HG03103 (cell line): ENCODE measurements around the gene SOX6.

Source experiments
- ATAC-seq: cut with Tn5 transposase; IDR thresholded peaks from one replicate; pipeline ENCODE4 v1.9.1; 2021; ENCODE audit warnings: low read depth; ENCODE audit not compliant: unreplicated experiment

SOX6 gene

DNA sequence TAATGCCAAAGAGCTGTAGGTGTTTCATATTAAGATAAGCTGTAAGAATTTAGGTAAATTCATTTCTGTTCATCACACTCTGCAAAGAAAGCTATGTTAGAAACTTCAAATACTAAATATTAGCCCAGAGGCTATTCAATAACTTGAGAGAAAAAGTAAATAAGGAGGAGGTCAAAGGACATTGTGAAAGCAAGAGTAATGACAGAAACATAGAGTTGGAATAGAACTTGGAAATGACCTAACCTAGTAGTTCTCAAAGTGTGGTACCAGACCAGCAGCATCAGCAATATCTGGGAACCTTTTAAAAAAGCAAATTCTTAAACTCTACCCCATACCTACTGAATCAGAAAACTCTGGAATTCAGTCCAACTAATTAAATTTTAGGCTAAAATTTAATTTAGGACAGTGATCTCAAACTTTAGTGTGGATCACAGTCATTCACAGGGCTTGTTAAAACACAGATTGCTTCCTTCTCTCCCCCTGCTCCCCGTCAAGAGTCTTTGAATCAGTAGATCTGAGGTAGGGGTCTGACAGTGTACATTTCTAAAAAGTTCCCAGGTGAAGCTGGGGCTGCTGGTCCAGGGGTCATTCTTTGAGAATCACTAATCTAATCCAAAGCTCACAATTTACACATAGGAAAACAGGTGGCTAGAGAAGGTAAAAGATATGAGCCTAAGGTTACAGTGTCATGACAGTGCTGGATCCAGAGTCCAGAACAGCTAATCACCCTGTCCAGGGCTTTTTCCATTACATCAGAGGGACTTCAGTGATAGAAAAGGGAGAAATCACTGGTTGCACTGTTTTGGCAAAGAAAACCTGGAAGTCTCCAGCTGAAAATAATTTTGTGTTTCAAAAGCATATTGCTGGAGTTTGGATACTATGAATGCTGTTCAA, 241.1 kb downstream of the SOX6 start:
- no peak for ATAC-seq

DNA sequence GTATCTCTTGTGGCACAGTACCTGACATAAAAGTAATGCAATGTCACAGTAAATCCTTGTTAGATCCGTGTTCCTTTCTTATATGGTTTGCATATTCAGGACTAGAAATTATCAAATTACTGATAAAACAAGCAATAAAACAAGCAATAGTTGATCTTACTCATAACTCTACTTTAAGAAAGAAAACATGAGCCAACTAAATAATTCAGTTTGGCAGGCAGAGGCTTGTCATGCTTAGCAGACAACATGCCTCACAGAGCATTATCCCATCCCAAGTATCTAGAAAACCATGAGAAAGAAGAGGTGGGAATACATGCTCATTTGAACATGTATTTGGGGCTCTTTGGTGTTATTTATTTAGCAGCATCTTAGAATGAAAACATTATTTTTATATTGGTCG, 241.9 kb downstream of the SOX6 start:
- ATAC-seq: no peak

DNA sequence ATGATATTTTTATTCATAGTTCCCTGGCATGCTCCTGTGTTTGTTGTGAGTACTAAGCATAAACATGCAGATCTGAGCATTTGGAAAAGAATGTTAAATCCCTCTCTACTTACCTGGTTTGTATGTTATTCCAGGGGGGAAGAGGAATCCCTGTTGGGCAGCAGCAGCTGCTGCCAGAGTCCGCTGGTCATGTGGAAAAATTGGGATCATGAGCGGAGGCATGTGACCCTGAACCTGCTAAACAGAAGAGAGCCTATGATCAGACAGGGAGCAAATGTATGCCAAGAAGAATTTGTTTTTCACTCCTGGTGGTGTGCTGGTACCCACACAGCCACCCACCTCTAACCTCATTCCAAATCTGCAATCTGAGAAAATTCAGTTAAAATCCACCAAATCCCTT, 244.7 kb downstream of the SOX6 start:
- ATAC-seq: no peak

DNA sequence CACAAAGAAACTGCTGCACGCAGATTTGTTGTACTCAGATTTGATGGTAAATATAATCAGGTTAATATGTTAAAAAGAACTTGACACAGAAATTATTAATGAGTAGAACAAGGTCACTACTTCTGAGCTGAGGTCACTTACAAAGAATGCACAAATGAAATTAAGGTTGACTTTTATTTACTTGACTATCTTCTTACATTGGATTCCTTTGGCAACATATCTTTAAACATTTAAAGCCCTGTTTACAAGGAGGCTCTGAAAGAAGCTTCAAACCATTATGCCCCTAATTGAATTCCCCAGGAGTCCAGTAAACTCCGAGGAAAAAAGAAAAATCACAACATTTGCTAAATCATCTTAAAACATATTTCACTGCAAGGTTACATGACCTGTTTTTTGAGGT, 245.5 kb downstream of the SOX6 start:
- no peak for ATAC-seq

DNA sequence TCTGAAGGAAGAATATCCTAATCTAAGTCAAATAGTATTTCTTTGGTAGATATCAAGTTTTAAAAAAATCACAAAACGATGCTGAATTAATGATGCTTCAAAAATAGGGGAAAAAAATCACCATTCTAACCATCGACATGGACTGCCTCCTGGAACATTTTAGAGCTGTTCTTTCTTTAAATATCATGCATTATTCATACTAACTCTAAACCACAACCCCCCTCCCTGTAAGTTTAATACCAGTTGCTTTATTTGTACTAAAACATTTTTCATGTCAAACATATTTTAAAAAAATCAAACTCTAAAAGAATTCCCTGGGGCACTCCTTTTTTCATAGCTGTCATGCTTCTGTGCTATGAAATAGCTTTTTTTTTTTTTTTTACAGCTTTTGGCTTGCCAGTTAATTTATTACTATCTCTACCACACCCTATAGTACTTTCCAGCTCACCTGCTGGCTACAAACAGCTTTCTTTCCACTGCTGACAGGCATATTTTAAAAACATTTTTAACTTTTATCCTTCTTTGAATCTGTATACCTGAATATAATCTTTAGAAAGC, 256.9 kb downstream of the SOX6 start:
- ATAC-seq: no peak

DNA sequence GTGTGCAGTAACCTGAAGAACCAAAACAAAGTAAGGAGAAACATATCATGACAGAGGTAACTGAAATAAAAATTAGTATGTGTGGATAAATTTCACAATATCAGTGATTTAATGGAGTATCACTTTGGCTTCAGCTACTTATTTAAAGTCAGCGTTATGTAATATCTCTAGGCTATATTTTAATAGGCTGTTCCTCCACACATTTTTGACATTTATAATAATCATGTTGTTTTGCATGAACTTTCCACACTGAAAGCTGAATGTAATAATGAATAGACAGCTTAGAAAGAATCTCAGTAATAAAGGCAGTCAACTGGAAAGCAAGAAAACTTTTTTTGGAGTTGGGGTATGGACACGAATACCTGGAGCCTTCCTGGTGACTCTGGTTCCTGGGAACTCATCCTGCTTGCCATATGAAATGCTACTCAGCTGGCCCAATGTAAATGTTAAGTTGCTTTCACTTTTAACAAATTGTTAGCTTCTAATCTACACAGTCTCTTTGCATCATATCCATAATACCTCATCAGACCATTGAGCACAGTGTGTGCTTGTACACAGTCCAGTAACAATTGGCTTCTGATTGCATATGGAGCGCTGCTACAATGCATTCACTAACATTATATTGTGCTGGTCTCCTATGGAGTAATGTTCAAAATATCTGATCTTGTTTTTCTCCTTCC, 257.7 kb downstream of the SOX6 start:
- ATAC-seq: no peak

DNA sequence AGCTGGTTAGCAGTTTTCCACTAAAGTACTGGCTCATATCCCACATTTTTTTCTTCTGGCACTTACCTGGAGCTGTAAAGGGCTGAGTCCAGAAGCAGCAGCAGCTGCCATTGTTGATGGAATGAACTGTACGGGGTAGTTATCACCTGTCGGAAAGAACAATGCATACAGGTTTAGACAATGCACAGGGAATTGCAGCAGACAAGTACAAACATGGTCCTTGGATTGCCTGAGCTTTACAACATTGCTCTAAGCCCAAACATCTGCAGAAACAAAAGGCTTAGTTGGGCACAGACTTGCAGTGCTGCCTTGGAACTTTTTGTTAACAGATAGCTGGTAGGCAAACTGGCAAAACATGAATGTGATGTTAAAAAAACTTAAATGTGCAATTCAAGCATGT, 258.8 kb downstream of the SOX6 start:
- ATAC-seq: no peak

DNA sequence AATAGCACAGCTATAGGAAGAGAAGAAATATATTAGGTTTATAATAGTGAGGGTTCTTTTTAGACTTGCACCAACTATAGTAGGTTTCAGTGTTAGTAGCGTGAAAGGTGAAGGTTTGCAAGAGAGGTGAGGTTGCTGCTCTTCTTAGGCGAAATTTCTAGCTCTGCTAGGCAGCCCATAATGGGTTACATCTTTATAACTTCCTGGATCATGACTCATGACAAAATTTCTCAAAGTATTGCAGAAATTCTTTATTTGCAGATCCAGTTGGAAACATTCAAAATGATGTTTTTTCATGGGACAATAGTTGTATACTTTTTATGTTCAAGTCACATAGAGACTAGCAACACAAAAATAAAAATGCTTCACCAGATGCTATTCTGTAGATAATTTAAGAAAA, 260.0 kb downstream of the SOX6 start:
- no peak for ATAC-seq

DNA sequence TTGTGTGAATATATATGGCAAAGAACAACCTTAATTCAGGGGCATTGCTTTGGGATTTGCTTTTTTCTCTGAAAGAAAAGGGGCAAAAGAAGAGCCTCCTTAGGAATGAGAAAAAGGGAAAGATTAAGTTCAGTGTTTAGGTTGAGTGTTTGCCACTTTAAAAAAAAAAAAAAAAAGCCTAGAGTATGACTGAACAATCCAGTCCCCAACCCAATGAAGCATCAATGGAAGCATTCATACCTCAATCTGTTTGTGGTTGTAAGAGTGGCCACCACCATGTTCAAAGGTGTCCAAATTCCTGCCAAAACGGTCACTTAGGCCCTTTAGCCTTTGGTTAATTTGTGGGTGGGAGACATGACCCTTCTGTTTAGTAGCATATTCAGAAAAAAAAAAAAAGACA, 260.6 kb downstream of the SOX6 start:
- no peak for ATAC-seq

DNA sequence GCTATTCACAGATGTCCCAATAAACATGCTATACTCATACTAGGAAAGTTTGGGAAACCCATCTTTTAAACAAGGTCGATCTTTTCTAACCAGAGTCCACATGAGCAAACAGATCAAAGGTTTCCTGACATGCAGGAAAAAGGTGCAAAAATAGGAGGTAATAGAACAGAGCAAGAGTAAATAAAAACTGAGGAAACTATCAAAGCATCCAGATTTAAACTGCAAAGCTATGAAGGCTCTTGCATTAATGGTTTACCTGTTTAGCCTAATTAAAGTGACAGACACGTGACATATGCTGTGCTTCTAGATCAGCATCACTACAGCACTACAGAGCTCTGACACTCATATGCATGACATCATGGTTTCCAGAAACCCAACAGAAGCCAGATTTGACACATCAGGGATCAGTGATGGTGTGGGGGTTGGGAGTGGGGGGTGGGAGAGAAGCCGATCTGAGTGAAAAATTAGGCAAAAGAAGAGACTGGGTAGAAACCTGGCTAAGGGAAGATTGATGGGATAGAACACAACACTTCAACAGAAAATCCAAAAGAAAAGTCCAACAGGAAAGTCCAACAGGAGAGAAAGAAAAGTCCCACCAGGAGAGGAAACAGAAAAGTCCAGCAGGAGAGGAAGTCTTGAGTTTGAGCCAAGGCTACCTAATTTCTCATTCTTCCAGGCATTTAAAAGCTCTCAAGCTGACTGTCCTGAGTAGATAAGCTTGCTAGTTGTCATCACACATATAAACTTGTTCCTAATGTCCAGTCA, 262.3 kb downstream of the SOX6 start:
- ATAC-seq: no peak

DNA sequence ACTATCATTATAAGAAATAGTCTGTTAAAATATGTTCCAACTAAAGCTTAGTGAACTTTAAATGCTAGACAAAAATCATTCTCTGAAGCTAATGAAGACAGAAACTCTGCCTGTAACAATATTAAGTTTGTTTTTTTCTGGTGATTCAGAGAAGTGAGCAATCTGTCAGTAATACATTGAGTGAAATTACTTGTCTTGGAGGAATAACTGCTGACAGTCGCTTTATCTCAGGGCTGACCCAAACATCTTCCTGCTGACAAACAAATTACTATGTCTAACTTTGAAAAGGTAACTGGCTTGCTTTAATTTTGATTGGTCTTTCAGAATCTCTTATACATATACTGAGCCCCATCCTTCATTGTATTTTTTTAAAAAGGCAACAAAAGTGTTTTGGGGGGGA, 264.5 kb downstream of the SOX6 start:
- ATAC-seq: no peak

DNA sequence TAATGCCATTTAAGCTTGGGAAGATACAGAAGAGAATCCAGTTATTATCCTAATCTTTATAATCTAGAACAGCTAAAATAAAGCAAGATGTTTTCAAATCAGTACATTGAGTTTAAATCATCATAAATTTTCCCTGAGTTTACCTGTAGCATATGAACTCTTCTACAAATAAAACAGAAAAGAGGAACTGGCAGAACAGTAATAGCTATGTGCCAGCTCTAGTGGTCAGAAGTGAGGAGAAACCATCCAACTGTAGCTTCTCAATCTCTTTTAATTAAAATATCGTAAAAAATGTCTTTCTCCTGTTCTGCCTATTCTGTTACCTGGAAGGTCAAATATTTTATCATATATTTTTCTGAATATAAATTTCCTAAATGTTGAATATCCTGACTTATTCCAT, 266.9 kb downstream of the SOX6 start:
- no peak for ATAC-seq

DNA sequence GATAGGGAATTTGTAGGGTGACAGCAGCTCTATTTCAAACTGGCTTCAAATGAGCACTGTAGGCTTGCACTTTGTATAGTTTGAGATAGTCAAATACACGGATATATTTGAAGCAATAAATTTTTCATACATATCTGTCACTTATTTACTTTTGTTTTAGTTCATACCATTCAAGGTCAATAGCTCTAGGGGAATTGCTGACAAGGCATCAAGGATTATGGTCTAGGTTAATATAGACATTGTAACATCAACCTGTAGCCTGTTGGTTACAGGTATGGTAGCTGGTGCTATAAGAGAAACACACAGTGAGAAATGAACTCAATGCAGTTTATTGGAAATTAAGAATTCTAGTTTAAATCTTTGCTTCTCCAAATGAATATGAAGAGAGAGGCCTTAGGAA, 267.6 kb downstream of the SOX6 start:
- ATAC-seq: no peak

DNA sequence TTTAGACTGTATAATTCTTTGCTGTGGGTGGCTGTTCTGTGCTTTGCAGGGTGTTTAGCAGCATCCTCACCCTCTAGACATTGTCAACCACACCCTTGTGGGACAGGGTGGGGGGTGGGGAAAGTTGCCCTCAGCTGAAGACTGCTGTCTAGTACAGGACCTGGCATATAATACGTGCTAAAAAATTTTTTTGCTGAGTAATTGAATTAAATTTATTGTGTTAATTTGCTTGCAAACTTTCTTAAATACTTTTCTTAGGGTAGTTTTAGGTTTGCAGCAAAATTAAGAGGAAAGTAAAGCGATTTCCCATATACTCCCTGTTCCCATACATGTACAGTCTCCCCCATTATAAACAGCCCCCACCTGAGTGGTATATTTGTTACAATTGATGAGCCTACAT, 268.5 kb downstream of the SOX6 start:
- ATAC-seq: no peak

DNA sequence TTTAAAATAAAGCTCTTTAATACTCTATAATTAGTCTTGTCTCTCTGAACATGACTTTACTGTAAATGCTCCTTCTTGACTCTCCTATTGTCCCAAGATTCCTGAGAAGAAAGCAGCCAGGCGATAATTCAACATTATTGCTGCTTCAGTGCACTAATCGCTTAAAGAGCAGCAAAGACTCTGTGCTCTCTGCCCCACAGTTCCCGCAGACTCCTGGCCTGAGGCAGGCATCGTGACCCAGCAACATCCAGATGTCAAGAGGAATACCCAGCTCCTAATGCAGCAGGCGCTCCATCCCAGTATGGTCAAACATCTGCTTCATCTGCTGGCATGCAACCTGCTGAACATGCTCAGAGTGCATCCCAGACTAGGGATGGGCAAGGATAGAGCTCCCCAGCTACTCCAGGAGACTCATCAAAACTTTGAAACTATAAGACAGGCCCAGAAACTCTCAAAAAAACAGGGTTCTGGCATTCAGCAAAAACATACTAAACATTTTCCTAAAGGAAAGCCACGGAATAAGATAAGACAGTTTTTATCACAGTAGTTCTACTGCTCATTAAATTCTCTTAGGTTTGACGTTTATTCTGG, 270.0 kb downstream of the SOX6 start:
- ATAC-seq: no peak

DNA sequence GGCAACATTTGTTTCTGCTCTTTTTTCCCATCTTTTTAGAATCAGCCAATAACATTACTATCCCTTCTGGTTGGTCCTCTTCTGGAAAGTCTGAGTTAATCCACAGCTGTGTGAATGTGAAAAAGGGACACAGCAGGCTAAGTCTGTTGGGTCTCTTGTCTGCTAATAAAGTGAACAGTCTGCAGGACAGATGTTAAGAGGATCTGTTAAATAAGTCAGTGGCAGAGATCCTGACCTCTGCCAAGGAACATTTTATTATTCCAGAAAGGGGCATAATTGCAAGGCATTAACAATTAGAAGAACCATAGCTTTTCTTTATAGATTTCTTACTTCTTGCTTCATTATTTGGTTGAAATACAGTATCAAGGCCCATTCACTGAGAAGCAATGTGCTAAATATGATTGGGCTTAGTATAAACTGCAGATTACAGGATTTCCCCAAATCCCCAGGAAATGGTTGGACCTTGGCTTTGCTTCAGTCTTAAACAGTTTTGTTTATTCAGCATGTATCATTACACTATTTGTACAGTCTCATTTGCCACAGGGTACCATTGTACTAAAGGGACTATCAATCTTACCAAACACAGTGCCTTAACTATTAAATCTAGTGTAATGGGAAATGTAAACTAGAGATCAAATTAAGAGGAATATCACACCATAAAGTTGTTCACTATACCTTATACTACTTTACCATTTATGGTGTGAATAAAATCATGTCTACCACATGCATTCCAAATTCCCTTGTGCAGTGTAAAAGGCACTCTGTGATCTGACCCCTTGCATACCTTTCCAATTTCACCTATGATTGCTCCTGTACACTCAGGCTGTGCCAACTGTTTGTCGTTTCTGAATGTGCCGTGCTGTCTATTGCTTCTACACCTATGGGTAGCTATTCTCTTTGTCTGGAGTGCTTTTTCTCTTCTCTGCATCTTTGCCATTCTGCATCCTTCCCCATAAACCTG, 274.0 kb downstream of the SOX6 start:
- ATAC-seq: no peak

DNA sequence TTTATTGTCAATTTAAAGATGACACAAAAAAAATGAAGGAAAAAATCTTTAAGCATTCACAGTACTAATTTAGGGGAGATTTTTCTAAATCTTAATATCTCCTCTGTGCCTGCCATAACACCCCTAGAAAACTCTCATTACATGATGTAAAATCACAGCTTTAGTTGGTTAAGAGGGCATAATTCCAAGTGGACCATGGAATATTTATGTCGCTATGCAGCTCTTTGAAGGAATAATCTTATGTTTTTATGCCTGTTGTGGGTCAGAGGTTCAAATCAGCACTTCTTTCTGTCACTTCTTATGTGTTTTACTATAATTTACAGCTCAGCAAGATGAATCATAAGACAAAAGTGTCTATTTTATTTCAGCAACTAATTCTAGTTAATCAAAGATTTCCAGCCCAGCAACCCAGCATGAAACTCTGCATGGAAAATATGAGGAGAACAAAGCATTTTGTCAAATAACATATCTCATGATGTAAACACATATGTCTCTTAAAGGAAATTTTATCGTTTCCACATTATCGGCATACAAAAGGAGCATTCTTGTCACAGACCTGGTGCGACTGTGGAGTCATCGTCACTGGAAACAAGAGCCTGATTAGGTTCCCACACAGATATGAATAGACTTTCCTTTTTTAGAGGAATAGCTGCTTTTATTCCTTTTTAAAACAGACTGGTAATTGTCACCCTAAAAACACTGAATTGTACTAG, 274.8 kb downstream of the SOX6 start:
- ATAC-seq: no peak

DNA sequence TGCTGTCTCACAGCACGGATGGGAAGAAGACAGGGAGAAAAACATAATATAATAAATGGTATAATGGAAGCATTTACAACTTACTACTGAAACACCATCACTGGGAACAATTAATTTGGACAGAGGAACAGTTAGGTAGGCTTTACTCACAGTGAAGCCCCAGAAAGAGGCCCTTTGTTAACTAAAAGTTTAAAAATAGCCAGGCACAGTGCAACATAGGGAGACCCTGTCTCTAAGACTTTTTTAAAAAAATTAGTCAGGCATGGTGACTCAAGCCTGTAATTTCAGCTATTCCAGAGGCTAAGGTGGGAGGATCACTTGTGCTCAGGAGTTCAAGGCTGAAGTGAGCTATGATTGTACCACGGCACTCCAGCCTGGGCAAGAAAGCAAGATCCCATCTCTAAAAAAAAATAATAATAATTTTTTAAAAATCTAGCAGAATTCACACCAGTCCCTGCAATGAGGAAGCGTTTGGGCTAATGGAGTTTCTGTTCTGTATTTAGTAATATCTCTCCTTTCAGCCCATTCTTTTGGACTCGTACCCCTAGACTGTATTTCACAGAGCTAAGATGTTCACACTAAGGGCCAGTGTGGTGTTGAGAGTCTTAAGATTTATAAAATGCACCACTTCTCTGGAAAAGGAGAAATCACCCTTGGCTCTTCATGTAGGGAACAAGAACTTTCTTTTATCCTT, 275.5 kb downstream of the SOX6 start:
- no peak for ATAC-seq
